Right renal cortex interstitium (tissue), 3 donors: Measurements from ENCODE around the gene TBX15. TPM values are rescaled to one million over a fixed set of nuclear protein-coding genes. Genes with fewer than 3 reads are reported as not detected.

Experiments used
- DNase-seq, 3 donors: peaks; one replicate each; pipeline ENCODE4 v3.0.0-alpha.2; 2013; ENCODE audit warnings: low read depth in 3 of 3, low spot score in 2 of 3
- polyA plus RNA-seq, 3 donors: library from polyadenylated mRNA; unstranded; fragments of 120-200 nt; gene quantifications; one replicate each; pipeline ENCODE4 v1.2.1, GENCODE V29; 2013; ENCODE audit not compliant: insufficient read length in 3 of 3

Gene TBX15
- polyA plus RNA-seq, 3 donors = 0.17 to 0.49 (median 0.31) TPM

DNA sequence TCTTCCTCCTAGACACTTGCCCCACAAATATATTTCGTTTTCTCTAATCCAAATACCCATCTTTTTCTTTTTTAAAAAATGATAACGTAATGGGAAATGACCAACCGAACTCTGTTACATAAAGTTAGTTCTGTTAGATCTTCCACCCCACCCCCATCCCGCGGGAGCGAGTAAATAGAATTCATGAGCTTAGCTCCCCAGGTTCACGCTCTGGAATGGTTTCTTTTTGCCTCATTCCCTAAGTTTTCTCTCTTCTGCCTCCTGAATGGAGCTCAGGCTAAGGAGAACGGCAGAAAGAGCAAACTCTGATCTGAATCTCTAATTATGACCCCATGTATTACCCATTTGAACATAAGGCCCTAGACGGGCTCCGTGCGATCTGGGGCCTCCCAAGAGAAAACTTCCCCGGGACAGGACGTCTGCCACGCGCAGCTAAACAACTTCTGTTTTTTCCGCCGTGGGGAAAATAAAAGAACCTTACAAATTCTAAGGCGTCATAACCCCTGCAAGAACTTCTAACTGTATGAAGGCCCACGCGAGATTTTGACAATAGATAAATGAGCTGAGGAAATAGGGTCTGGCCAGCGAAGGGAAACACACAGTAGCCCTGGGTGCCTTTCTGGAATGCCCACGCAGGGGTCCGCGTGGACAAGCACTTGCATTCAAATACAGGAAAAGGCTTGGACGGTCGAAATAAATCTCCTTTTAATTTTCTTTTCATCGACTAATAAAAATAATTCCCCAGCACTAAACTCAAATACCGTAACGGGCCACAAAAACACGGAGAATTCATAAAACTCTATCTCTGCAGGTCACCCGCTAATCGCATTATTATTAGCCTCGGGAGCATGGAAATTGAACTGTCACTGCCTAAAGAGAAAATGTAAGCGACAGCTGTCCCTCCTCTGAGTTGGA lies 2.2 kb downstream of the TBX15 start:
- DNase-seq = no peak

DNA sequence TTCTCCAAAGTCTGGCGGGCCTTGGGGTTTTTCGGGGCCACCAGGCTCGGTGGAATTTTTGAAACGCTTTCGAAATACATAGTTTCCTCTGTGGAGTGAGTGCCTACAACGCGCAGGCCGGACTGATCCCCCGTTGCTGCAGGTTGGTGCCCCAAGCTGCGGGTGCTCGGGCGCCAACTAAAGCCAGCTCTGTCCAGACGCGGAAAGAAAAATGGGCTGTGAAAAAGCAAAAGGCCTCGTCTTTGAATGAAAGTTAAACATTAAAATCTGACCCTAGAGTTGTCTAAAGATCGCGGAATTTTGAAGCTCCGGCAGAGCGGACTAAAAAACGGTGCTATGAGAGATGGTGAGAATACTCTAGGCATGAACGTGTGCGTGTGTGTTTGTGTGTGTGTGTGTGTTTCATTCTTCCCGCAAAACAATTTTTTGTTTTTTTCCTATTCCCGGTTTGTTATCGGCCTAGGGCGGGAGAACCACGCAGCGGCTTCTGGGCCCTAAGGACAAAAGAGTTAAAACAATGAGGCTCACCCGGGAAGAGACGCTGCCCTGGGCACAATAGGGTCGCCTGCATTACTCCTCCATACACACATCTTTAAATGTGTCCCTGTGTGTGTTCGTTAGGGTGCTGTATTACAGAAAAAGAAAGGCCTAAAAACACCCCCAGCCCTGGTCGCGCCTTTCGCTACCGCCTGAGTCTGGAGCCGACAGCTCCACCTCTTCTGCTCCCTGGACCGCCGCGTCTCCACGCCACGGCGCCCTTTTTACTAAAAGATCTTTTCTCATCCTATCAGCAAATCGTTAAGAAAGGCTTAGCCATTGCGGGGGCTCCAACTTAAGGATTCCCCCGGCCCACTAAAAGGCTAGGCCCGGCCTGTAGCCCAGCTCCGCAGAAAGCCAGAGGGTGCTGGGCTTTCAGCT lies 3.2 kb downstream of the TBX15 start:
- DNase-seq = no peak

DNA sequence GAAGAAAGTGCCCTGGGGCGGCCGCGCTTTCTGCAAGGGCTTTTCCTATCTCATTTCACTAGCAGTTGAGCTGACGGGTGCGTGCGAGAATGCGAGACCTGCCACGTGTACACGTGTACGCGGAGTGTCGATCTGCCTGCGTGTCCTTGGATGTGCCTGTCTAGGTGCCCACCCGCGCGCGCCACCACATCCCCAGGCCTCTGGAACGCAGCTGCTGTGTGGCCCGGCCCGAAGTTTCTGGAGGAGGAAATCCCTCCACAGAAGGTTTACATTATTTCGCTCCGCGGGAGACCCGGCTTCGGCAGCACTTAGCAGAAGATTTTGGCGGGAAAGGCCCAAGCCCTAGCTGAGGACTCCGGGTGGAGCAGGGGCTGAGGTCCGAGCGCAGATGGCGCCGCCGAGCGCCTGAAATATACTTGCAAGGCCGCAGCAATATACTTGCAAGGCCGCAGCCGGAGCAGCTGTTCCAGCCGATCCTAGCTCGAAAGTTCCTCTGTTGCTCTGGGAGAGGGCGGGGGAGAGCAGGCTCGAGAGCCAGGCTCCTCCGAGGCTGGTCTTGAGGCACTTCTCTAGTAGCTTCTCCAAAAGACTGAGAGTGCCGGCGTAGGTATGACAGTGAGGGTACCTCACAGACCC lies 3.9 kb downstream of the TBX15 start:
- no peak for DNase-seq

DNA sequence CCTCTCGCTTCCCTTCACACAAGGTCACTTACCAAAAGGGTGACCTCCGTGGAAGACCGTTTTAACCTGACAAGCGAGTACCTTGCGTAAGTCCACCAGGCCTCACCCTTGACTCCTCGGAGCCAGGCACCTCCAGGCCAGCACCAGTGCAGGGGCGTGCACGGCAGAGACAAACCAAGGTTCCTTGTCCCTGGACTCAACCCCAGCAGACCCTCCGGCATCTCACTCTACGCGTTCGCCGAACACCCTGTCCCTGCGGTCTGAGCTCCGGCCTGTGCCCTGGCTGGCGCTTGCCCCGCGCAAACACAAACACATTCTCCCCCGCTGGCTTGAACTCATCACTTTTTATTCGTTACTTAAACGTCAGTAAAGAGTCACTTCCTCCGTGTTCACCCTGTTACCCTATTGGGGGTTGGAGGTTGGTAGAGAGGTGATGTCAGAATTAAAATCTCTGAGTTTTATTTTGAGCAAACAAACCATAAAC lies 4.5 kb downstream of the TBX15 start:
- no peak for DNase-seq

DNA sequence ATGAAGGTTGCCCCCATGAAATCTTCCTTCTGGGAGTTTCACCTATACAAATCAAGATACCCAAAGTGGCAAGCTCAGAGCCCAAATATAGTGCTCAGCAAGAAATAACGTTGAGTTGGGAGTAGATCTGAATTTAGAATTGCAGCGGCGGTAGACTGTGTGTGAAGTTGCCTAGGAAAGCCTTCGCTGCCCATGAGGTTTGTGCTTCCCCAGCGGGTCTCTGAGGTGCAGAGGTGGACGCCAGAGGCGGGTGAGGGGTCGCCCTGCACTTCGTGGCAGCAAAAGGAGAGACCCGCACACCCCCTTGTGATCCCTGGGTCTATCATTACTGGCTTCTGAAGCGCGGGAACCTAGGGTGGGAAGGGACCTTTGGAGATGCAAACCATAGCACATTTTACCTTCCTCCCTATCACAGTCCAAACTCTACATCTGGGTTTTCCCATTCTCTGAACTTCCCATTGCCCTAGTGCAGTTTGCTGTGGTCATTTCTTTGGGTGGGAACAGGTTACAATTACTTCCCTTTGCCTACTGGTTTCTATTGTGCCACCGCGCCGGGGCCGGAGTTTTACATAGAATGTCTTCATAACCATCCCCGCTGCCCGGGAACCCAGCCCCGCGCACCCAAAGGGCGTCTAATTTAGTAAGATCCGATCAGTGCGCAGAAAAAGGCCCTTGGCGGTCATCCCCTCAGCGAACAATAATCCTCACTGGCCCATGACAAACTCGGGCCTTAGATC lies 5.2 kb downstream of the TBX15 start:
- no peak for DNase-seq

DNA sequence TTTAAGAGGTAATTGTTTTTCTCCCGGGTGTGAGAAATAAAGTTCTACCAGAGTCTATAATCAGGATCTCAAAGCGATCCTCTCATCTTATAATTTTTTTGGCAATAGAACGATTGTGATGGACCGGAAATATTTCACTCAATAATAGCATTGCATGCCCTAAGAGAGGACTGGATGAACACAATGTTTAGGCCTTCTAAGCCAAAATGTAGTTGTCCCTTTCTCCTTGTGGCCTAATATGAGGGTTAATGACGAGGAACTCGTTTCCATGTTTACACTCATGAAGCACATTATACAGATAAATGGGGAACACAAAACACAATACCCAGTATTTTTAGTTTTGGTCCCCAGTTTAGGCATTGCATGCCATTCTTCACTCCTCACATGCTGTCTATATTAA lies 5.9 kb downstream of the TBX15 start:
- DNase-seq = no peak

DNA sequence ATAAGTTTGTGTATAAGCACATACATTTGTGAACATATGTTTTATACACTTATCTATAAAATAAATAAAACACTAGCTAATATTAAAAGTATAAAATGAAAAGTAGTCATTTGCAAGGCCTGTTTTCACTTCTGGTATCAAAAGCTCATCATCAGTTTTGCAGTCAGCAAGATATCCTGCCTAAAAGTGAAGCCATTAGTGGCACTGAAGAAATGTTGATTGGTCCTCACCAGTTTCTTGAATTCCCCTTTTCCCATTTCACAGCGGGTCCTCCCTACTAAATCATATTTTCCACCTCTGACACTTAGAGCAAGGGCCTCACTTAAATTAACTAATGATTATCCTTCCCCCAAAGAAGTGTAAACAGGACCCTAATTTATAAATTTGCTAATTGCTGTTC lies 6.7 kb downstream of the TBX15 start:
- DNase-seq = no peak

DNA sequence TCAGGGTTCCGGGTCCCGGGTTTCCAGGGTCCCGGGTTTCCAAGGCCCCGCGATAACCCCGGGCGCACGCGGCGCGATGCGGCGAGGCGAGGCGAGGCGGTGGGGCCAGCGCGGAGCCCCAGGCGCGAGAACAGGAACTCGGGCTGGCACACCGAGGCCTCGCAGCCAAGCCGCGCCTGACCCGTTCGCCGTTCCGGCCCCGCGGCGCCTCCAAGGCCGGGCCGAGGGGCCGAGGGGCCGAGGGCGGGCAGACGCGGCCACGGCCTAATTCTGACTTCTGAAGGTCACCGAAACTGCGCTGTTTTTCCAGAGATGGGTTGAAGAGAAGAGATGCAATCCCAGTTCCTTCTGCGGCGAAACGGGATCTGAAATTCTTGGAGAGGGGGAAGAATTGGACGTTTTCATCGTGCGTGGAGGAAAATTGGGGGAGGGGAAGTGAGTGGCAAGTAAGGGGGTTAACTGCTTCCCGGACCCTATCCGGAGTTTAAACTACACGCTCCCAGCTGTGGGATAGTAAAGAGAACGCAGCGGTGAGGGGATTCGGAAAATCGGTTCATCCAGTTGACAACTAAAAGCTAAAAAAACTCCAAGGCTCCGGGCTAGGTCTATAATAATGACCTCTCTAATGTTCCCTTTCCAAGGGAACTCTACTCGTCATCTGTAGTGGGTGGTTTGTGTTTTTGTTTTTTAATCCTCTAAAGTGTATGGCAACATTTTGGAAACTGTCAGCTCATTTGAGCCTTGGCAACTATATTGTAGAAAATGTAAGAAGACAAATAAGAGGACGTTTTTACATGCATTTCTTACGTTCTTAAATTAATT lies 8.2 kb downstream of the TBX15 start:
- DNase-seq = no peak

DNA sequence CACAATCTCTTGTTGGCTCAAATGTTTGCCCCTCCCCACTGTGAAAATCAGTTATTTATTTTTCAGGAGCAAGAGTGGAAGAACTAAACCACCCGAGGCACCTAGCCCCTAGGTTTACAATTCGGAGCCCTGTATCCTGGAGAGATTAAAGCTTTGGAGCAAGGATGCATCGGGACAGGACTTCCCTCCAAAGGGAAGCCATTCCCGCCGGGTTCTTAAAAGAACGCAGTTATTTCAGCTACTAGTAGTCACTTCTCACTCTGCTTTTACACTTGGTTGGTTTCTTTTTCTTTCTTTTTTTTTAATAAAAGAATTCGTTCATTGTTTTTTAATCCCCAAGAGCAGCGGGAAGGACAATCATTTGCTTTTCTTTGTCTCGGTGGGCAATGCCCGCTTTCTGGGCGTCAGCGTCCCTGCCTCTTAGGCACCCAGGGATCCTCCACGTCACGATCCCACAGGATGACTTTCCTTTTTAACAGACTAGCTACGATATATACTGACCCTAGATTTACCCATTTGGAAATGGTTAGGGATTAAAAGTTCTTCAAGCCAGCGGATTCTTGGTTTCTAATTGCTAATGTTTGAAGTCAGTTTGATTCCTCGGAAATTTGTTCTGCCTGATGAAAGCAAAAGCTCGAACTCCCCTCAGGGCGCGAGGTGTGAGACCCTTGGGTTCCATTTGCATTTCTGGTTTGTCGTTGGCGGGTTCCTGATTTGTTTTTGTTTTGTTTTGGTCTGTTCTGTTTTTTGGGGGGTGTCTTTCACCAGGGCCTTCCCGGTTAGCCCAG lies 9.0 kb downstream of the TBX15 start:
- DNase-seq = no peak

DNA sequence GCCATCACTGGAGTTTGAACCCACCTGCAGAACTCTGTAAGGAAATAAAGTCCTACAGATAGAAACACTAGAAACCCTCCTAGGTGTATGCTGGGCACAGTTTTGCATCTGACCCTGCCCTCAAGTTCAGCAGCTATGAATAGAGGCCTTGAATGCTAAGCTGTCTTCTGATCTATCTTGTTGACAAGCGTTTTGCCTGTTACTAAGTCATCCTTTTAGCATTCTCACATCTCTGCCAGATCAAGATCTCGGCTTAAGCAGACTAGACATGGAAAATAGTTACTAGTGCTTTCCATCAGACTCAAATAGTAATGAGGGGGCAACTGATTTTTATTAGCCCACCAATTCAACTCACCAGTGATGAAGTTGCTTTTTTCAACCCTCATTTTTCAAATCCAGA lies 10.5 kb downstream of the TBX15 start:
- DNase-seq = no peak

DNA sequence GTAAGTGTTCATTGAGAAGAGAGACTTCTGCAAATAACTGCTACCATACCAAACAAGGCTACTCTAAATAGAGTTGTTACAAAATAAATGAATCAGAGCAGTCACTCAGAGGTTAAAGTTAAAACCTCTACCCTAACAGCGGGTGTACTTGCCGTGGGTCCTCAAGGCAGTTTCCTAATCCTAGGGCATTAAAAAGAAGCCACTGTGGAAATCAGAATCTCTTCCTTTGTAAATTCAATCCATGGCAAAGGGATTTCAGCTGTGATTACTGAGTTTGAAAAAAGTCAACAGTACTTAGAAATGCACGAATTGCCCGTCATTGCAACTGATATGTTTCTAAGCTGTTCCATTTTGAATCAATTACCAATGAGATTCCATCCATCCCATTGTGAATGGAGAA lies 13.5 kb downstream of the TBX15 start:
- no peak for DNase-seq

DNA sequence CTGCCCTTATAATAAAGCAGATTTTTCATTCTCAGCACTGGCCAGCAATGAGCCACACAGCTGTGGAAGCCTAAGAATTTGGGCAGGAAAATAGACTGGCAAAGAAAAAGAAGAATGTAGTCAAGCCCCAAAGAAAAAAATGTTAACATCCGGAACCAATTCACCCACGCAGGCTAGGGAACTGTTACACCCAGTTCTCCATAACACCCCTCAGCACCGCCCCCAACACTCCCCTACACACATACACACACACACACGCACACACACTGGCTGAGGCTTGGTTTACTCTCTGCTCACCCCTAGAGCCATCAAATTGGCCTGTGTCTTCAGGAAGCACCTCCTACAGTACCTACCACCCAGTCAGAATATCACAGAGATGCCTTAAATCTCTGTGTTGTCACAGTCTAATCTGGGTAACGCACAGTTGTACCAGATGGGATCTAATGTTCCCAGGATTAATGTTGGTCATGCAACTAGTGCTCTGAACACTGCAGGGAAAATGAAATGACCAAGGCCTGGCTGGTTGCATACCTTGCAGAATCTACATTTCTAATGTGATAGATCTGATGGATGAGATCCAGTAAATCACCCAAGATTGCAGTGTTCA lies 14.5 kb downstream of the TBX15 start:
- no peak for DNase-seq

DNA sequence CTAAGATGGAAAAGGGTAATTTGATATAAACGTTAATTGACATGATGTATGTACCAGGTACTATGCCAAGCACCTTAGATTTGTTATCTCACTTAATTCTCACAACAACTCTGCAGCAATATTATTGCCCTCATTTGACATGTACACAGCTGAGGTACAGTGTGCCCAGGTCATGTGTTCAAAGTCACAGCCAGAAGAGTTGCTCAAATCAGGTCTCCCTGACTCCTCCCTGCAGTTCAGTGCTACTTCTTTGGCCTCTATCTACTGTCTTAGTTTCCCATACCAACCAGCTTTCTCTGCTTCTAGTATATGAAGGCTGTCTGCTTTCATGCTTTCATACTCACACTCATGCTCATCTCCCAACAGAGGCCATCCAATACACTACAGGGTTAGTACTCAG lies 15.1 kb downstream of the TBX15 start:
- no peak for DNase-seq

DNA sequence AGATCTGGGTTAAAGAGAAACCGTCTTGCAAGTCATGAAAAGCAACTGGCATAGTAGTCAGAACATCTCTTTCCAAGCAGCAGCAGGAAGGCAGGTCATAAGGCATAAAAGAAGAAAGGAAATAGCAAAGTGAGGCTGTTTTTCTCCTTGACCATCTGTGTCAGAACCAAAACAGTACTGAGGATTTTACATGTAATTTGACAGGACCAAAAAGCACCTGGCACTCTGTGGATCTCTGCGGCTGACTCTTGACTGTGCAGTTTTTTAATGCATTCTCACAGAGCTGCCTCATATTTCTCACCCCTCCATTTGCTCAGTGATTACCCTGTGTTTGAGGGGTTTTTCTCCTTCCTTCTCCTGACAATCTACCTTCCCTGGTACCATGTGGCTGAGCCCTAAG lies 17.7 kb downstream of the TBX15 start:
- DNase-seq = no peak

DNA sequence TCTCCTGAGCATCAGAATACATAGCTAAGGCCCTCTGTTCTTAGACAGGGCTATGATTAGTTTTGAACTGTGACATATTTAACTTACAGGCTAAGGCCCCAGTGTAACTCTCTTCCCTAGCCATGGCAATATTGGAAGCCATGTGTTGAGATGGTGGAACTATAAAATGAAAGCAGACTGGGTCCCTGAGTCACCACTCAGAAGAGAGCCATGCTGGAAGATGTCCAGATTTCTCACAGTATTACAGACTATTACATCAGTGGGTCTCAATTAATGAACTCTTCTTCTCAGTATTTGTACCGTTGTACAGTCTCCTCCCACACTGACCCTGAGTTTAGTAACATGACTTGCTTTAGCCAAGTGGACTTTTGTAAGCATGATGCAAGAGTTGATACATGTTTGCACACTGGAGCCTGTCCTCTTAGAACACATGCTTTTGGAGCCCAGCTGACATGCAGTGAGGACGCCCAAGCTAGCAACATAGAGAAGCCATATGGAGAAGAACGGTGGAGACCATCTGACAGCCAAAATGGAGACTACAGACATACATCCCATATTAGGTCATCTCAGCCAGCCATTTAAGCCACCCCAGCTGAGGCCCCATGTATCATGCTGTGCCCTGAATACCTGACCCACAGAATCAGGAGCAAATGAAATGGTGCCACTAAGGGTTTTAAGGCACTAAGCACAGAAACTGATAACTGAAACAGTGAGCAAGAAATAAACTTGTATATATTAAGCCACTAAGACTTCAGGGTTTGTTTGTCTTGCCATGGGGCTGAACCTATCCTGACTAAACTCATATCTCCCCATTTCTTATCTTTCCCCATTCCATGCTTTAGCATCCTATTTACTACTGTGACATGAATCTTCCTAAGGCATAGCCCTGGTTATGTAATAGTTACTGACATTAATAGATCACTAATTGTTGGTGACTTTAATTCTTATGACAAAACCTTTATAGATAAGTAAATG lies 24.4 kb downstream of the TBX15 start:
- no peak for DNase-seq

DNA sequence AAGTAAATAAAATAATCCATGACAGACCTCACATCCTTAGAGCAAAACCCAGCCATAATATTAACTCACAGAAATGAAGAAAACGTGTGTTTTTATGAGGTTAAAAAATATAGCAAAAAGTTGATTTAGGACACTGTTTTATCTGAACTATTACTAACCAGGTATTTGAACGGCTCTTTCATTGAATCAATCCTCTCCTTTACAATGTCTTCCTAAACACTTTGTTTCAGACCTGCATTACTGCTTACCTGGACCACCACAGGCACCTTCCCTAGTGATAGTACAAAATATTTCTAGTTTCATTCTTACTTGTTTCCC lies 25.0 kb downstream of the TBX15 start:
- DNase-seq = no peak

DNA sequence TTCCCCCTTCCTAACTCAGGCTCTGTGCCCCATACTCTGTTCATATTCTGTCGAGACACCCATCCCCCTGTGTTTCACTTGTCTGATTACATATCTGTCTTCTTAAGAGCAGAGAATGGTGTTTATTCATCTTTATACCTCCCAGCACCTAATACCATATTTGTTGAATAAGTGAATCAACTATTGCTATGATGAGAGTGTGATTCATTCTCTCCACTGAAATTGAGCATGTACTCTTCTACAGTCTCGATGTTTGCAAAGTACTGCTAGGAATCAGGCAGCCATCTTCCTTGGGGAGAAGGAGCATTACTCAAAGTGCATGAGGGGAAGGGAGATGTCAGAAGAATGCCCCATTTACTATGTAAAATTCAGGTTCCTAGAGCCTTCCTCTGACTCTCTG lies 27.0 kb downstream of the TBX15 start:
- DNase-seq = no peak
